Epithelial cell of esophagus (primary cell): Measurements from ENCODE around the gene PHKG2.

Source experiments
- DNase-seq: peaks from one replicate; pipeline ENCODE4 v3.0.0; 2010; ENCODE audit warnings: low read depth
- H3K4me3 ChIP-seq: 2 replicates; pipeline ENCODE4 v1.5.1; 2011; ENCODE audit warnings: mild to moderate bottlenecking, low read length, control low read depth
- CTCF ChIP-seq: IDR thresholded peaks from 2 replicates; pipeline ENCODE4 v1.5.1; 2011; ENCODE audit warnings: low read depth, mild to moderate bottlenecking, low read length, control low read depth, inconsistent platforms; ENCODE audit not compliant: insufficient read depth; ENCODE audit errors: missing control alignments

Gene PHKG2

DNA sequence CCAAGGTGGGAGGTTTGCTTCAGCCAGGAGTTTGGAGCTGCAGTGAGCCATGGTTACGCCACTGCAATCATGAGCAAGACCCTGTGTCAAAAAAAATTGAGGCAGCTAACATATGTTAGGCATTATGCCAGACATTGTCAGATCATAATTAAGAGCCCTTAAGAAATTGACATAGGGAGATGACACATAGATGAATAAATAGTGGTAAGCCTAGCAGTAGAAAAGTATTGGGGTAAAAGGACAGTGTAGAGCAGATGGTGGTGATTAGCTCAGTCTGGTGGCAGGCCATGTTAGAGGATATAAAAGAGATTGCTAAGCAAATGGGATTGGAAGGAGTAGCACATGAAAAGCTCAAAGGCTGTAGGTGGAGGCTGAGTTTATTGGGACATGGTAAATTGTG is 26.6 kb upstream of the PHKG2 start:
- DNase-seq: peak; percentile 35
- no peak for TF ChIP-seq CTCF
- no peak overlapping the region for H3K4me3 ChIP-seq

GRCh38 chr16:30722443-30722842 is 25.8 kb upstream of the PHKG2 start:
- DNase-seq: no peak
- peak; percentile 6 for TF ChIP-seq CTCF
- H3K4me3 ChIP-seq: no peak overlapping the region

DNA sequence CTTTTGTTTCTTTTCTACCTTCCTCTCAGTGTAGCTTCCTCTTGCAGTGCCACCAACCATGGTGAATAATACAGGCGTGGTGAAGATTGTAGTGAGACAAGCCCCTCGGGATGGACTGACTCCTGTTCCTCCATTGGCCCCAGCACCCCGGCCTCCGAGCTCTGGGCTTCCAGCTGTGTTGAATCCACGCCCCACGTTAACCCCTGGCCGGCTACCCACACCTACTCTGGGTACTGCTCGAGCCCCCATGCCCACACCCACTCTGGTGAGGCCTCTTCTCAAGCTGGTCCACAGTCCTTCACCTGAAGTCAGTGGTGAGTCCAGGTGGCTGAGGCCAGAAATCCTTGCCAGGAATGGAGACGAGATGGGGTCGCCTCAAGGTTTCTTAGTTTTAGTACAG is 25.3 kb upstream of the PHKG2 start:
- H3K4me3 ChIP-seq: no peak overlapping the region
- no peak for TF ChIP-seq CTCF
- DNase-seq: no peak

DNA sequence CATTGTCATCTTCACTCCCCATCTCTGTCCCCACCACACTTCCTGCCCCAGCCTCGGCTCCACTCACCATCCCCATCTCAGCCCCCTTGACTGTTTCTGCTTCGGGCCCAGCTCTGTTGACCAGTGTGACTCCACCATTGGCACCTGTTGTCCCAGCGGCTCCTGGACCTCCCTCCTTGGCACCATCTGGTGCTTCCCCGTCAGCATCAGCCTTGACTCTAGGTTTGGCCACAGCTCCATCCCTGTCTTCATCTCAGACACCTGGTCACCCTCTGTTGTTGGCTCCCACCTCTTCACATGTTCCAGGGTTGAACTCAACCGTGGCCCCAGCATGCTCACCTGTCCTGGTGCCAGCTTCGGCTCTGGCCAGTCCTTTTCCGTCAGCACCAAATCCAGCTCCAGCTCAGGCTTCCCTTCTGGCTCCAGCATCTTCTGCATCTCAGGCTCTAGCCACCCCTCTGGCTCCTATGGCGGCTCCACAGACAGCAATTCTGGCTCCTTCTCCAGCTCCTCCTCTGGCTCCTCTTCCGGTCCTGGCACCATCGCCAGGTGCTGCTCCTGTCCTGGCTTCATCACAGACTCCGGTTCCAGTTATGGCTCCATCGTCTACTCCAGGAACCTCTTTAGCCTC is 24.4 kb upstream of the PHKG2 start:
- no peak for TF ChIP-seq CTCF
- no peak for DNase-seq
- H3K4me3 ChIP-seq: no peak overlapping the region

DNA sequence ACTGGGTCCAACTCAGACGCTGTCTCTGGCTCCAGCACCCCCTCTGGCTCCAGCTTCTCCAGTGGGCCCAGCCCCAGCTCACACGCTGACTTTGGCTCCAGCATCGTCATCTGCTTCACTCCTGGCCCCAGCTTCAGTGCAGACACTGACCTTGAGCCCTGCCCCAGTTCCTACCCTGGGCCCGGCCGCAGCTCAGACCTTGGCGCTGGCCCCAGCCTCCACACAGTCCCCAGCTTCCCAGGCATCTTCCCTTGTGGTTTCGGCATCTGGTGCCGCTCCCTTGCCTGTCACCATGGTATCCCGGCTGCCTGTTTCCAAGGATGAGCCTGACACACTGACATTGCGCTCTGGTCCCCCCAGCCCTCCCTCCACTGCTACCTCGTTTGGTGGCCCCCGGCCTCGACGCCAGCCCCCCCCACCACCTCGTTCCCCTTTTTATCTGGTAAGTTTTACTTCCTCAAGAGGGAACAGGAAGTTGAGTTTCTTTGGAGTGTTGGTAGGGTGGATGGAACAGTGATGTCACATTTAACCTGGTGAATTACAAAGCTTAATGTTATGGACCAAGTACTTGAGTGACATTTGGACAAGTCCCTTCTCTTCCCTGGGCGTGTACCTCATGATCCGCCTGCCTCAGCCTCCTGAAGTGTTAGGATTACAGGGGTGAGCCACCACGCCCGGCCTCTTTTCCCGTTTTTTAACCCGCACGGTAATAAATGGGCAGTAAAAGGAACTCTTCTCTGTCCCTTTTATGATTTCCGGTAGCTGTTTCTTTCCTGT is 23.4 kb upstream of the PHKG2 start:
- no peak for DNase-seq
- H3K4me3 ChIP-seq: no peak overlapping the region
- TF ChIP-seq CTCF: no peak

GRCh38 chr16:30725418-30725792 is 22.8 kb upstream of the PHKG2 start:
- no peak for DNase-seq
- no peak for TF ChIP-seq CTCF
- no peak overlapping the region for H3K4me3 ChIP-seq

GRCh38 chr16:30728321-30728720 is 19.9 kb upstream of the PHKG2 start:
- no peak for TF ChIP-seq CTCF
- DNase-seq: no peak
- no peak overlapping the region for H3K4me3 ChIP-seq
